ENCODE measurements around the gene CACNA1D. TPM values are rescaled to one million over a fixed set of nuclear protein-coding genes. Genes with fewer than 3 reads are reported as not detected.

Gene CACNA1D
- total RNA-seq, 1 experiment from 2014 or later = 1.1 TPM

DNA sequence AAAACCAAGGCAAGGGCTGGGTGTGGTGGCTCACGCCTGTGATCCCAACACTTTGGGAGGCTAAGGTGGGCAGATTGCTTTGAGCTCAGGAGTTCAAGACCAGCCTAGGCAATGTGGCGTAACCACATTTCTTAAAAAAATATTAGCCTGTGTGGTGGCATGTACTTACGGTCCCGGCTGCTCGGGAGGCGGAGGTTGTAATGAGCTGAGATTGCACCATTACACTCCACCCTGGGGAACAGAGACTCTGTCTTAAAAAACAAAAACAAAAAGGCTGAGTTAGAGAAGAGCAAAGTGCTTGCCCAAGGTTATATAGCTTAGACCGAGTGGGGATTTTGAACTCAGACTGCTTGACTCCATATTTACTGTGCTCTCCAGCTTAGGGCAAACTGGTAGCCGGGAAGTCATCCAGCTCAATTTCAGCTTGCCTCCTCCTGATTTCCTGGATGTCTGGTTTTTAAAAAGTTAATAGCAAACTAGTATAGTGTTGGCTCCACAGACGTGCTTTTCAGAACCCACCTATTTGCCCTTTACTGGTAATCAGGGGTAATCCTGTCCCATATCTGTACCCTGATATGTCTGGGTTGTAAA is 138.9 kb downstream of the CACNA1D start:
- H3K4me1 ChIP-seq (ENCODE audit: control insufficient read depth in 1 of 2, insufficient read depth in 2 of 2, low read length in 2 of 2) = peaks cover 0 to 7% of the 10 kb centered on the region in 2 experiments; a peak in 1 of 4 replicates
- DNase-seq (ENCODE audit: low read depth, low spot score) (no peak), ATAC-seq (no peak)
- no peak overlapping the region for H2AFZ ChIP-seq (ENCODE audit: low read depth, low read length, poor library complexity, severe bottlenecking)
- RAD21 ChIA-PET (ENCODE audit: low non-redundant PET in 1 of 2, low total read pairs in 2 of 2, uncharacterized antibody in 2 of 2, unreplicated experiment in 2 of 2) = no interaction called here
- no peaks in the 10 kb centered on the region for H3K9me2 ChIP-seq (ENCODE audit: insufficient read depth)
- CTCF ChIA-PET = no interaction called here
- no peaks in the 10 kb centered on the region for H3K79me2 ChIP-seq (ENCODE audit: insufficient read depth, low read length)
- no peak overlapping the region for H3K4me2 ChIP-seq (ENCODE audit: low read length)
- POLR2A ChIA-PET = no interaction called here
- no peak overlapping the region for H3K4me3 ChIP-seq (replicated peaks in 1 of 2; ENCODE audit: low read depth in 1 of 2, low read length in 2 of 2)
- TF ChIP-seq, protein P1, sequence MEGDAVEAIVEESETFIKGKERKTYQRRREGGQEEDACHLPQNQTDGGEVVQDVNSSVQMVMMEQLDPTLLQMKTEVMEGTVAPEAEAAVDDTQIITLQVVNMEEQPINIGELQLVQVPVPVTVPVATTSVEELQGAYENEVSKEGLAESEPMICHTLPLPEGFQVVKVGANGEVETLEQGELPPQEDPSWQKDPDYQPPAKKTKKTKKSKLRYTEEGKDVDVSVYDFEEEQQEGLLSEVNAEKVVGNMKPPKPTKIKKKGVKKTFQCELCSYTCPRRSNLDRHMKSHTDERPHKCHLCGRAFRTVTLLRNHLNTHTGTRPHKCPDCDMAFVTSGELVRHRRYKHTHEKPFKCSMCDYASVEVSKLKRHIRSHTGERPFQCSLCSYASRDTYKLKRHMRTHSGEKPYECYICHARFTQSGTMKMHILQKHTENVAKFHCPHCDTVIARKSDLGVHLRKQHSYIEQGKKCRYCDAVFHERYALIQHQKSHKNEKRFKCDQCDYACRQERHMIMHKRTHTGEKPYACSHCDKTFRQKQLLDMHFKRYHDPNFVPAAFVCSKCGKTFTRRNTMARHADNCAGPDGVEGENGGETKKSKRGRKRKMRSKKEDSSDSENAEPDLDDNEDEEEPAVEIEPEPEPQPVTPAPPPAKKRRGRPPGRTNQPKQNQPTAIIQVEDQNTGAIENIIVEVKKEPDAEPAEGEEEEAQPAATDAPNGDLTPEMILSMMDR (IDR thresholded peaks at IDR 0.05 in 2 of 3, conservative IDR thresholded peaks at IDR 0.05 in 1 of 3; ENCODE audit: borderline replicate concordance in 1 of 3, insufficient read depth in 1 of 3, low read depth in 2 of 3, low read length in 2 of 3) = no peak
- TF ChIP-seq RAD21 (IDR thresholded peaks at IDR 0.05; ENCODE audit: low read depth) = no peak
- TF ChIP-seq, protein P2, sequence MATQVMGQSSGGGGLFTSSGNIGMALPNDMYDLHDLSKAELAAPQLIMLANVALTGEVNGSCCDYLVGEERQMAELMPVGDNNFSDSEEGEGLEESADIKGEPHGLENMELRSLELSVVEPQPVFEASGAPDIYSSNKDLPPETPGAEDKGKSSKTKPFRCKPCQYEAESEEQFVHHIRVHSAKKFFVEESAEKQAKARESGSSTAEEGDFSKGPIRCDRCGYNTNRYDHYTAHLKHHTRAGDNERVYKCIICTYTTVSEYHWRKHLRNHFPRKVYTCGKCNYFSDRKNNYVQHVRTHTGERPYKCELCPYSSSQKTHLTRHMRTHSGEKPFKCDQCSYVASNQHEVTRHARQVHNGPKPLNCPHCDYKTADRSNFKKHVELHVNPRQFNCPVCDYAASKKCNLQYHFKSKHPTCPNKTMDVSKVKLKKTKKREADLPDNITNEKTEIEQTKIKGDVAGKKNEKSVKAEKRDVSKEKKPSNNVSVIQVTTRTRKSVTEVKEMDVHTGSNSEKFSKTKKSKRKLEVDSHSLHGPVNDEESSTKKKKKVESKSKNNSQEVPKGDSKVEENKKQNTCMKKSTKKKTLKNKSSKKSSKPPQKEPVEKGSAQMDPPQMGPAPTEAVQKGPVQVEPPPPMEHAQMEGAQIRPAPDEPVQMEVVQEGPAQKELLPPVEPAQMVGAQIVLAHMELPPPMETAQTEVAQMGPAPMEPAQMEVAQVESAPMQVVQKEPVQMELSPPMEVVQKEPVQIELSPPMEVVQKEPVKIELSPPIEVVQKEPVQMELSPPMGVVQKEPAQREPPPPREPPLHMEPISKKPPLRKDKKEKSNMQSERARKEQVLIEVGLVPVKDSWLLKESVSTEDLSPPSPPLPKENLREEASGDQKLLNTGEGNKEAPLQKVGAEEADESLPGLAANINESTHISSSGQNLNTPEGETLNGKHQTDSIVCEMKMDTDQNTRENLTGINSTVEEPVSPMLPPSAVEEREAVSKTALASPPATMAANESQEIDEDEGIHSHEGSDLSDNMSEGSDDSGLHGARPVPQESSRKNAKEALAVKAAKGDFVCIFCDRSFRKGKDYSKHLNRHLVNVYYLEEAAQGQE (IDR thresholded peaks at IDR 0.05; ENCODE audit: low read depth) = no peak
- TF ChIP-seq, protein P3, sequence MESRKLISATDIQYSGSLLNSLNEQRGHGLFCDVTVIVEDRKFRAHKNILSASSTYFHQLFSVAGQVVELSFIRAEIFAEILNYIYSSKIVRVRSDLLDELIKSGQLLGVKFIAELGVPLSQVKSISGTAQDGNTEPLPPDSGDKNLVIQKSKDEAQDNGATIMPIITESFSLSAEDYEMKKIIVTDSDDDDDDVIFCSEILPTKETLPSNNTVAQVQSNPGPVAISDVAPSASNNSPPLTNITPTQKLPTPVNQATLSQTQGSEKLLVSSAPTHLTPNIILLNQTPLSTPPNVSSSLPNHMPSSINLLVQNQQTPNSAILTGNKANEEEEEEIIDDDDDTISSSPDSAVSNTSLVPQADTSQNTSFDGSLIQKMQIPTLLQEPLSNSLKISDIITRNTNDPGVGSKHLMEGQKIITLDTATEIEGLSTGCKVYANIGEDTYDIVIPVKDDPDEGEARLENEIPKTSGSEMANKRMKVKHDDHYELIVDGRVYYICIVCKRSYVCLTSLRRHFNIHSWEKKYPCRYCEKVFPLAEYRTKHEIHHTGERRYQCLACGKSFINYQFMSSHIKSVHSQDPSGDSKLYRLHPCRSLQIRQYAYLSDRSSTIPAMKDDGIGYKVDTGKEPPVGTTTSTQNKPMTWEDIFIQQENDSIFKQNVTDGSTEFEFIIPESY (IDR thresholded peaks at IDR 0.05; ENCODE audit: extremely low read depth, insufficient replicate concordance, low read length) = no peak
- TF ChIP-seq ELF1 (IDR thresholded peaks at IDR 0.05; ENCODE audit: borderline replicate concordance, low read depth) = no peak
- no peak for TF ChIP-seq FOSL1 (IDR thresholded peaks at IDR 0.05; ENCODE audit: low read depth)
- H3K27me3 ChIP-seq (ENCODE audit: insufficient read depth, low read length) = peaks cover 53% of the 10 kb centered on the region
- no peak overlapping the region for H3K9ac ChIP-seq (ENCODE audit: low read length)
- H3K36me3 ChIP-seq (ENCODE audit: control insufficient read depth in 1 of 2, insufficient read depth in 2 of 2, low read length in 2 of 2) = no peaks in the 10 kb centered on the region
- no peaks in the 10 kb centered on the region for H3K9me3 ChIP-seq (ENCODE audit: control insufficient read depth in 1 of 2, insufficient read depth in 1 of 2, low read depth in 1 of 2, low read length in 2 of 2)
- H3K27ac ChIP-seq (ENCODE audit: low read depth, low read length) = no peak overlapping the region
- H4K20me1 ChIP-seq (ENCODE audit: insufficient read depth) = no peaks in the 10 kb centered on the region
- intact Hi-C loops (cut with micrococcal nuclease) = no loop called here
- BruUV-seq (replicated peaks) = no TSS peak

Data from HCT116 (cell line).